GM11168 (cell line): ENCODE results near the gene MED1.
"Not testable (repeated sequence)": the region's sequence is repeated elsewhere in the genome, so short reads cannot be mapped to it uniquely, and the experiment has no call there.

Experiments used
- in situ Hi-C: fragments of 300-500 bp; cut with MboI; formaldehyde crosslinking; loops from one replicate; pipeline ENCODE4 v1.12.0; 2022; ENCODE audit warnings: low sequenced_read_pairs; ENCODE audit not compliant: unreplicated experiment

Gene MED1

DNA sequence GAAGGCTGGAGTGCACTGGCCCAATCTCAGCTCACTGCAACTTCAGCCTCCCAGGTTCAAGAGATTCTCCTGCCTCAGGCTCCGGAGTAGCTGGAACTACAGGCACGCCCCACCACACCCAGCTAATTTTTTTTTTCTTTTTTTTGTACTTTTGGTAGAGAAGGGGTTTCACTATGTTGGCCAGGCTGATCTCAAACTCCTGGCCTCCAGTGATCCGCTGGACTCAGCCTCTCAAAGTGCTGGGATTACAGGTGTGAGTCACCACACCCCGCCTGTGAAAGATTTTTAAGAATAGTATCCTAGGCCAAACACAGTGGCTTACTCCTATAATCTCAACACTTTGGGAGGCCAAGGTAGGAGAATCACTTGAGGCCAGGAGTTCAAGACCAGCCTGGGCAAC lies 83.3 kb downstream of the MED1 start:
- in situ Hi-C loops: not testable (repeated sequence)

DNA sequence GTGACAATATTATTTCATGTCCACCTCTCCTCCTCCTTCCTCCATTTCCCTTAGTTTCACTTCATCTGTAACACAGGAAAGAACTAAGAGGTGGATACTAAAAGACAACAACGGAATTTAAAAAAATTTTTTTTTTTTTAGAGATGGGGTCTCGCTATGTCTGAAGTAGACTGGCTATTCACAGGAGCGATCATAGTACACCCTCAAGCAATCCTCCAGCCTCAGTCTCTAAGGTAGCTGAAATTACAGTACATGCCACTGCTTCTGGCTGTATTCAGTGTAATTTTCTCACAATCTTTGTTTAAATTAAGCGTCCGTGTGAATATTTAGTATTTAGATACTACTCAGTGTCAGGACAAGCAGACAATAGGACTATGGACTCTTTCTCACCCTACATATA lies 85.2 kb downstream of the MED1 start:
- in situ Hi-C loops: no loop called here

DNA sequence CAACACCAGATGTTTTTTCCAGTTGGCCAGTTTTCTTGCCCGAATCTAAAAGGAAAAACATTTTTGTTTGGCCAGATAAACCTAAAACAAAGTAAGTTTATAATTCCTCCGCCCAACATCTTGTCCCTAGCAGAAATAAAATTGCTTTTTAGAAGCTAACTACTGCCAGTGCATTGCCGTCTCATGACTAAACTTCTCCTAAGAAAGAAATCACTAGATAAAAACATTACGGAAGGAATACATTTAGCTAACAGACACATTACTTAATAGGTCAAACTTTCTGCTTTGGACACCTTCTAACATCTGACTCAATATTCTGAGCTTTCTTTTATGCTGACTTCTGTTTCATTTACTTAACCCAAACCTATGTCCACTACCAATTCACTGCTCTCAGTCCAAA lies 85.8 kb downstream of the MED1 start:
- in situ Hi-C loops: no loop called here

DNA sequence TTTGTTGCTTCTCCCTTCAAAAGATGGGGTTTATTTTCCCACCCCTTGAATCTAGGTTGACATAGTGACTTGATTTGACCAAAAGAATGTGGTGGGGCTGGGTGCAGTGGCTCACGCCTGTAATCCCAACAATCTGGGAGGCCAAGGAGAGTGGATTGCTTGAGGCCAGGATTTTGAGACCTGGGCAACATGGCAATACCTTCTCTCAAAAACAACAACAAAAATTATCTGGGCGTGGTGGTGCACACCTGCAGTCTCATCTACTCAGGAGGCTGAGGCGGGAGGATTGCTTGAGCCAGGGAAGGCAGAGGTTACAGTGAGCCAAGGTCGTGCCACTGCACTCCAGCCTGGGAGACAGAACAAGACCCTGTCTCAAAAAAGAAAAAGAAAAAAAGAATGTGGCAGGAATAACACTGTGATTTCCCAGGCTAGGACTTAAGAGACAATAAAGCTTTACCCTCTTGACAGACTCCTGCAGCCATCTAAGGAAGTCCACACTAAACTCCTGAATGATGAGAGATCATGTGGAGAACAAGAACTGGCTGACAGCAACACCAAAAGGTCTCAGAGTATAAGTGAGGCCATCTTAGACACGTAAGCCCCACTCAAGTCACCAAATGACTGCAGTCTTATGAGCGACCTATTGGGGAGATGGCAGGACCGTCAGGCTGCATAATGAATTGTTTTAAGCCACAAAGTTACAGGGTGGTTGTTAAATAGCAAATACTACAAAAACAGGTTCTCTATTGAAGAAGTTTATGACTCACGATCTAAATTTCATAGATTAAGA lies 86.6 kb downstream of the MED1 start:
- in situ Hi-C loops: no loop called here

DNA sequence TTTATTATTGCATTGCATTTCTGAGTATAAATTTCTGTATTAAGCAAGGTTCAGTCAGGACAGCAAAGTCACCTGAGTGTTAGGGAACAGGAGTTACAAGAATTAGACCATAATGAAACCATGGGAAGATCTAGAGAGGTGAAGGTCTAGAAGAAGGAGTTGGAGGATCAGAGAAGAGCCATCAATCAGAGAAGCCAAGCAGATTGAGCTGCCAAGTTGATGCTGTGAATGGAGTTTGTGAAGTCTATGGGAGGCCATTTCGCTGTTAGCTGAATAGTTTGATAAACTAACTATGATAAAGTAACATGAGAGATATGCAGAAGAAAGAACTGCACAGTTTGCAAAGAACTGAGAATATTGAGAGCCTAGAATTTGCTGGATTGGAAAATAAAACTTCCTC lies 90.0 kb downstream of the MED1 start:
- in situ Hi-C loops: no loop called here

DNA sequence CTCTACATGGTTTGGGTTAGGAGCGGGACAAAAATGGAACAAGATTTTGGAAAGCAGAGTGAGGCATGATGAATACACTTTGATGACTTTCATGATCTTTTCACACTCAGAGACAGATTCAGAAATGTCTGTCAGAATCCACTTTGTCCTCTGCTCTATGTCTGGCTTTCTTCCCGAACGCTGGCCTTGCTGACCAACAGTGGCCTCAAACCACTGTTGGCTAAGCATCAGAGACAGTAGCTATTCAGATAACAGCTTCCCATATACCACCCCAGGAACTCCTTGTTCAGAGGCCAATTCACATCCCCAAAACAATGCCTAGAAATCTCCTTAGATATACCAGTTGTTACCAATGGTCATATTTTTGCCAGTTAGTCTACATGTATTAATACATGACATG lies 90.5 kb downstream of the MED1 start:
- in situ Hi-C loops: no loop called here

DNA sequence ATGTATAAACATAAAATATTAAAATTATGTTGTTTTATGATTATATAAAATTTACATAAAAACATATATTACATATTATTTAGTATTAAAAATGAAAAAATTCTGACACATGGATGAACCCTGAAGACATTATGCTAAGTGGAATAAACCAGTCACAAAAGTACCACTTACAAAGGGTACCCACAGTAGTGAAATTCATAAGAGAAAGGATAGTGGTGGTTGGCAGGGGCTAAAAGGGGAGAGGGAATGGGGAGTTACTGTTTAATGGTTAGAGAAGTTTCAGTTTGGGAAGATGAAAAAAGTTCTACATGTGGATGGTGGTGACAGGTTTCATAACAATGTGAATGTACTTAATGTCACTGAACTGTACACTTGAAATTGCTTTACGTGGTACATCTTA lies 91.1 kb downstream of the MED1 start:
- in situ Hi-C loops: no loop called here

DNA sequence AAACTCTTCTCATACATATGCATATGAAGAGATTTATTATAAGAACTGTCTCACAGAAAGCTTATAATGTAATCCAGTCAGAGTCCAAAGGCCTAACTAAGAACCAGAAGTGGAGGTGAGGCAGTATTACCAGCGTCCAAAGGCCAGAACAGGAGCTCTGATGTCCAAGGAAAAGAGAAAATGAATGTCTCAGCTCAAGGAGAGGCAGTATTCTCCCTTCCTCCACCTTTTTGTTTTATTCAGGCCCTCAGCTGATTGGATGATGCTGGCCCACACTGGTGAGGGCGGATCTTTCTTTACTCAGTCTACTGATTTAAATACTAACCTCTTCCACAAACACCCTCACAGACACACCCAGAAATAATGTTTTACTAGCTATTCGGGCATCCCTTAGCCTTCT lies 93.1 kb downstream of the MED1 start:
- in situ Hi-C loops: no loop called here

DNA sequence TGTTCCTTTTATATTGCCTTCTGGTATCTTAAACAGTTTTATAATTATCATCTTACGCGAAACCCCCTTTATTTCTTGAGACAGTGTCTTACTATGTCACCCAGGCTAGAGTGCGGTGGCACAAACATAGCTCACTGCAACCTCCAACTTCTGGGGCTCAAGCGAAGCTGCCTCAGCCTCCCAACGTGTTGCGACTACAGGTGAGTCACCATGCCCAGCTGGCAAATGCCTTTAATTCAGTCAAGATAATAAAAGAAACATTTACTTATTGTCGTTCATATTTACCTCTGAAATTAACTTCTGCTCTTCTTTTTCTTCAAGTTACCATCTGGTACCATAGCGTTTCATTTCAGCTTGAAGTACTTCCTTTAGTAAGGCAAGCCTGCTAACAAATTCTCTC lies 93.6 kb downstream of the MED1 start:
- in situ Hi-C loops: no loop called here
